Ovary (tissue), 3 donors: ENCODE data around the gene IQSEC3.

Experiments used
- CTCF ChIP-seq, 3 donors: fragments of 450-650 bp in 2 of 3; fragments of 200-600 bp in 1 of 3; IDR thresholded peaks; one replicate each; pipeline versions ENCODE4 v1.5.1 to v1.8.0; 2016 to 2022; ENCODE audit warnings: antibody characterized with exemption in 3 of 3, mild to moderate bottlenecking in 1 of 3
- POLR2A ChIP-seq: fragments of 450-650 bp; IDR thresholded peaks from one replicate; pipeline ENCODE4 v1.6.1; 2017; ENCODE audit warnings: antibody characterized with exemption, mild to moderate bottlenecking, moderate library complexity
- donor health status: DM: no; HTN: no; CAD: no.

- no peak for TF ChIP-seq CTCF (IDR thresholded peaks at IDR 0.05)
- no peak for TF ChIP-seq POLR2A
These were observed 148.5 kb downstream of the IQSEC3 start for GRCh38 chr12:215116-215515.
